Fibroblast of the aortic adventitia (primary cell): ENCODE measurements around the gene GRIP1. TPM values are rescaled to one million over a fixed set of nuclear protein-coding genes. Genes with fewer than 3 reads are reported as not detected.
"Not testable (repeated sequence)": the region's sequence is repeated elsewhere in the genome, so short reads cannot be mapped to it uniquely, and the experiment has no call there.

ENCODE experiments used
- DNase-seq: peaks from one replicate; pipeline ENCODE4 v3.0.0-alpha.2; 2010; ENCODE audit warnings: low read depth
- H3K4me3 ChIP-seq: 2 replicates; pipeline ENCODE4 v1.5.1; 2011; ENCODE audit warnings: low read depth, mild to moderate bottlenecking, control low read depth, low read length, moderate library complexity
- small RNA-seq: library from RNA; depleted of rRNA; stranded (forward); fragments of <200 nt; gene quantifications from one replicate; pipeline ENCODE3, GENCODE V24; 2012
- total RNA-seq: library from RNA; depleted of rRNA; stranded (reverse); fragments of >200 nt; gene quantifications from 2 replicates; pipeline ENCODE4 v1.2.3, GENCODE V29; 2012; ENCODE audit warnings: low replicate concordance
- TF ChIP-seq, protein P1 (sequence below): IDR thresholded peaks from 2 replicates; pipeline ENCODE4 v1.5.1; 2011; ENCODE audit warnings: mild to moderate bottlenecking, low read length, control low read depth, inconsistent platforms; ENCODE audit not compliant: insufficient read depth

The GRIP1 gene
- total RNA-seq, 1 donor, result 0.90 TPM

DNA sequence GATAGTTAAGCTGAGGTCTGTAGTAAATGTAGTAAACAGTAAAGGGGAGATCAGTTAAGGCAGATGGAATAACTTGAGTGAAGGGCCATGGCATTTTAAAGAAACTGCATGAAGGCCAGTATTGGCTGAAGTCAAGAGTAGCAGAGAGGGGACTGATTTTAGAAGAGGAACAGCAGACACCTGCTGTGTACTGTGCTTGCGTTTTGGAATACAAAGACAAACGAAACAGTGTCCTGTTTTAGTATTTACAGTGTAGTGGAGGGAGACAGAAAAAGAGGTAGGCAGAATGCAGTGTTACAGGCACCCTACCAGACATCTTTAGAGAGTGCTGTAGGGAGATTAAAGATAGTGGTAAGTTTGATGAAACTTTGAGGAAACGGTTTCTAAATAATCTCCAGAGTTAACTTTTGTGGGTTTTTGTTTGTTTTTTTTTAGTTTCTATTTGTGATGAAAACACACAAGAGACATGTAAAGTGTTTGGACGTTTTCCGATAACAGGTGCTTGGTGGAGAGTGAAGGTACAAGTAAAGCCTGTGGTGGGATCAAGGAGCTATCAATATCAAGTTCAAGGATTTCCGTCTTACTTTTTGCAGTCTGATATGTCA lies 374.5 kb downstream of the GRIP1 start:
- TF ChIP-seq, protein P1, sequence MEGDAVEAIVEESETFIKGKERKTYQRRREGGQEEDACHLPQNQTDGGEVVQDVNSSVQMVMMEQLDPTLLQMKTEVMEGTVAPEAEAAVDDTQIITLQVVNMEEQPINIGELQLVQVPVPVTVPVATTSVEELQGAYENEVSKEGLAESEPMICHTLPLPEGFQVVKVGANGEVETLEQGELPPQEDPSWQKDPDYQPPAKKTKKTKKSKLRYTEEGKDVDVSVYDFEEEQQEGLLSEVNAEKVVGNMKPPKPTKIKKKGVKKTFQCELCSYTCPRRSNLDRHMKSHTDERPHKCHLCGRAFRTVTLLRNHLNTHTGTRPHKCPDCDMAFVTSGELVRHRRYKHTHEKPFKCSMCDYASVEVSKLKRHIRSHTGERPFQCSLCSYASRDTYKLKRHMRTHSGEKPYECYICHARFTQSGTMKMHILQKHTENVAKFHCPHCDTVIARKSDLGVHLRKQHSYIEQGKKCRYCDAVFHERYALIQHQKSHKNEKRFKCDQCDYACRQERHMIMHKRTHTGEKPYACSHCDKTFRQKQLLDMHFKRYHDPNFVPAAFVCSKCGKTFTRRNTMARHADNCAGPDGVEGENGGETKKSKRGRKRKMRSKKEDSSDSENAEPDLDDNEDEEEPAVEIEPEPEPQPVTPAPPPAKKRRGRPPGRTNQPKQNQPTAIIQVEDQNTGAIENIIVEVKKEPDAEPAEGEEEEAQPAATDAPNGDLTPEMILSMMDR, result no peak
- no peak for DNase-seq
- H3K4me3 ChIP-seq, result no peak overlapping the region

DNA sequence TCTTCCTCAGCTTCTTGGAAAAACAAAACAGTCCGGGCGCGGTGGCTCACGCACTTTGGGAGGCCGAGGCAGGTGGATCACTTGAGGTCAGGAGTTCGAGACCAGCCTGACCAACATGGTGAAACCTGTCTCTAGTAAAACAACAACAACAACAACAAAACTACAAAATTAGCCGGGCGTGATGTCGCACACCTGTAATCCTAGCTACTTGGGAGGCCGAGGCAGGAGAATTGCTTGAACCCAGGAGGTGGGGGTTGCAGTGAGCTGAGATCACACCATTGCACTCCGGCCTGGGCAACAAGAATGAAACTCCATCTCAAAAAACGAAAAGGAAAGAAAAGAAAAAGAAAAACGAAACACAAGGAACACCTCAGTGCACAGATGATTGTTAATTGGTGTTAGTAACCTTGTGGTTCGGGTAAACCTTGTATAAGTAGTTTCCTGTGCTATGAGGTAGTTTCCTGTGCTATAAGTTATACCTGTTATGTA lies 375.5 kb downstream of the GRIP1 start:
- H3K4me3 ChIP-seq, result peak overlapping the region; percentile 94
- not testable (repeated sequence) for DNase-seq

DNA sequence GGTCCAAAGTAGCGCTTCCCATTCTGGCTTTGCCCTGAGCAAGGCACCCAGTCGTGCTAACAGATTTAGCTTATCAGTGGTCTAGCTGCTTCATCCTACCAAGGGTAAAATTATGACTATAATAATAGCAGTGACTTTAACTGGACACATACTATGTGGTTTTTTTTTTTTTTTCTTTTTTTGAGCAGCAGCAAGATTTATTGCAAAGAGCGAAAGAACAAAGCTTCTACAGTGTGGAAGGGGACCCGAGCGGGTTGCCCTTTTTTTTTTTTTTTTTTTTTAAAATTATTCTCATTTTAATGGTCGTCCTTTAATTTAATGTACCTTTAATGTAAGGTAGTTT lies 376.1 kb downstream of the GRIP1 start:
- TF ChIP-seq, protein P1, result no peak
- no peak for DNase-seq

DNA sequence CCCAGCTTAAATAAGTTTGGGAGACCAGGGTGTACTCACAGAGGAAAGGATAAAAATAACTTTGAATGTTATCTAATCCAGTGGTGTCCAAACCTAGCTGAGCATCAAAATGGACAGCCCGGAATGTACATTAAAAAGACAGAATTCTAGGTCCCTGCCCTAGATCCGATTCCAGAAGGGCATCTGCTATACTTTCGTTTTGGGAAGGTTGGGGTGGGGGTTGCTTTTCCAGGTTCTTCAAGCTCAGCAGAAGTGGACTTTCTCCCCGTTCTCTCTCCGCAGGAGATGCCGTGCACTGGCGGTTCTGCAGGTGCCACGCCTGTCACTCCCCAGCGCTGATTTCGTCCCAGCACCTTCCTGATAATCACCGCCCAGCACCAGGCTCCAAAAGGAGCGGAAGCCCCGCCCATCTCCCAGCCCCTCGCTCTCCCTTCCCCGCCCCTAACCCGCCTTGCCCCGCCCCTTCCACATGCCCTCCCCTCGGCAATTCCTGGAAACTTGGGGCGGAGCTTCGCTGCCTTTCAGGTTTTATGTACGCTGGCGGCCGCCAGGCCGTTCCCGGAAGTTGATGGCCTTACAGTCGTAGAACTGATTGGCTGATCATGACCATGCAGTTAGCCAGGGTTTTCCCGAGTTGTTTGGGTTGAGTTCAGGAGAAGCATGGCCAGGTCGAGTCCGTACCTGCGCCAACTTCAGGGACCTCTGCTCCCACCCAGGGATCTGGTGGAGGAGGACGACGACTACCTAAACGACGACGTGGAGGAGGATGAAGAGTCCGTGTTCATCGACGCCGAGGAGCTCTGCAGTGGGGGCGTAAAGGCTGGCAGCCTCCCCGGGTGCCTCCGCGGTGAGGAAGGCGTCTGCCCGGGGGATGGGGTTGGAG lies 376.7 kb downstream of the GRIP1 start, which contains the start of gene HELB:
TSS of gene HELB (plus strand) at position 550 of the 883 bp plus-strand sequence. CDS start at position 661, 111 bp downstream.
- peak within 1 kb of the TSS; percentile 94 for H3K4me3 ChIP-seq
- DNase-seq, result peak; percentile 96
- TF ChIP-seq, protein P1, result no peak

More for the DNA sequence above, 376.1 kb downstream of the GRIP1 start:
- H3K4me3 ChIP-seq, result peak overlapping the region; percentile 94

DNA sequence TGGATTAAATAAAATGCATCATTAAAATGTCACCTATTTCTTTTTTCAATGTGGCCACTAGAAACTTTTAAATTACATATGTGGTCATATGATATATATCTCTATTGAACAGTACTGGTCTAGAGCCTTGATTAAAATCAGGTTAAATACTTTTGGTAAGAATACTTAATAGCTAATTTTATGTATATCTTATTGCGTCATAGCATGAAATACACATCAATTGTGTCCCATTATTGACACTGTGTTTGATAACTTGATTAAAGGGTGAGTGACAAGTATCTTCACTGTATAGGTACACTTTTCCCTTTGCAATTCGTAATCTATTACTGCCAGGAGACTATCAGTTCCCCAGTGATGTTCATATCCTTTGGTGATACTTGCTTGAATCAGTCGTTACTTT lies 381.0 kb downstream of the GRIP1 start:
- H3K4me3 ChIP-seq, result no peak overlapping the region
- TF ChIP-seq, protein P1, result no peak
- no peak for DNase-seq

Small RNAs within 50 kb of the gene (small RNA-seq; reads per million reads assigned to genes)
- not detected for gene OSBPL9P5
